ENCODE results near the gene CERS6. TPM values are rescaled to one million over a fixed set of nuclear protein-coding genes. Genes with fewer than 3 reads are reported as not detected.

Gene CERS6
- total and polyA plus RNA-seq, 10 donors, result 2.5 to 22.3 (median 12.8) TPM

- no peak for TF ChIP-seq POLR2A (IDR thresholded peaks at IDR 0.05)
- TF ChIP-seq CTCF (IDR thresholded peaks at IDR 0.05 in 8 of 11, conservative IDR thresholded peaks at IDR 0.05 in 3 of 11), result no peak
- no peak for TF ChIP-seq POLR2AphosphoS5 (IDR thresholded peaks at IDR 0.05)
- intact Hi-C loops (cut with DNase I; ENCODE audit: low total_unique reads), result no loop called here
- DNase-seq, result no peak
- Histone ChIP-seq H3K27ac (no peak overlapping the region), H3K9me3 (no peaks in the 10 kb centered on the region), H3K36me3 (no peaks in the 10 kb centered on the region), H3K4me3 (no peak overlapping the region), H3K27me3 (replicated peaks in 1 of 7) (no peaks in the 10 kb centered on the region), H3K4me1 (peaks cover 0 to 17% (median 0%) of the 10 kb centered on the region in 6 donors)
- 88 to 93% (median 90%) methylated on average over 6 of the region's 6 CpGs for WGBS, 5 donors
These were observed 112.6 kb downstream of the CERS6 start for GRCh38 chr2:168568476-168569267.

- H3K36me3 ChIP-seq, result no peaks in the 10 kb centered on the region
- intact Hi-C loops (cut with DNase I; ENCODE audit: low total_unique reads), result no loop called here
- peaks cover 0 to 10% (median 1%) of the 10 kb centered on the region in 8 donors for H3K9me3 ChIP-seq
- WGBS, 5 donors, result 51 to 75% (median 71%) methylated on average over 5 of the region's 5 CpGs
- H3K4me3 ChIP-seq, result no peak overlapping the region
- H3K4me1 ChIP-seq, result peaks cover 0 to 17% (median 0%) of the 10 kb centered on the region in 6 donors
- H3K27ac ChIP-seq, result no peak overlapping the region
- TF ChIP-seq POLR2AphosphoS5 (IDR thresholded peaks at IDR 0.05) (no peak), POLR2A (IDR thresholded peaks at IDR 0.05) (no peak), CTCF (IDR thresholded peaks at IDR 0.05 in 8 of 11, conservative IDR thresholded peaks at IDR 0.05 in 3 of 11) (no peak)
- DNase-seq, result no peak
- H3K27me3 ChIP-seq (replicated peaks in 1 of 7), result no peaks in the 10 kb centered on the region
These were observed 115.0 kb downstream of the CERS6 start for GRCh38 chr2:168571061-168571460.

- Histone ChIP-seq H3K27ac (no peak overlapping the region), H3K4me1 (peaks cover 0 to 17% (median 0%) of the 10 kb centered on the region in 6 donors), H3K36me3 (no peaks in the 10 kb centered on the region), H3K9me3 (peaks cover 0 to 10% (median 1%) of the 10 kb centered on the region in 8 donors), H3K27me3 (replicated peaks in 1 of 7) (no peaks in the 10 kb centered on the region), H3K4me3 (no peak overlapping the region)
- intact Hi-C loops (cut with DNase I; ENCODE audit: low total_unique reads), result no loop called here
- TF ChIP-seq POLR2A (IDR thresholded peaks at IDR 0.05), result no peak
- TF ChIP-seq POLR2AphosphoS5 (IDR thresholded peaks at IDR 0.05), result no peak
- no peak for TF ChIP-seq CTCF (IDR thresholded peaks at IDR 0.05 in 8 of 11, conservative IDR thresholded peaks at IDR 0.05 in 3 of 11)
- 85 to 100% (median 97%) methylated on average over 1 of the region's 1 CpG for WGBS, 5 donors
- DNase-seq, result no peak
These were observed 117.2 kb downstream of the CERS6 start for GRCh38 chr2:168573128-168573903.

Data from spleen (tissue), 11 donors.